Esophagus muscularis mucosa (tissue), 4 donors: Measurements from ENCODE around the gene GLIS1.

Experiments
- EP300 ChIP-seq: sonication (generic); formaldehyde crosslinking; IDR thresholded peaks from one replicate; pipeline ENCODE4 v1.6.1; 2017; ENCODE audit warnings: antibody characterized with exemption
- POLR2A ChIP-seq: fragments of 450-650 bp; IDR thresholded peaks from one replicate; pipeline ENCODE4 v1.6.1; 2017; ENCODE audit warnings: antibody characterized with exemption, moderate library complexity, mild to moderate bottlenecking, low read depth
- POLR2AphosphoS5 ChIP-seq, 2 donors: sonication (generic); formaldehyde crosslinking; IDR thresholded peaks; one replicate each; pipeline ENCODE4 v1.6.1; 2017; ENCODE audit warnings: antibody characterized with exemption in 2 of 2
- TF ChIP-seq, protein P1 (sequence below), 3 experiments: fragments of 200-600 bp in 2 of 3; fragments of 450-650 bp in 1 of 3; sonication (generic) in 2 of 3; IDR thresholded peaks; one replicate each; pipeline ENCODE4 v1.5.1; 2017 to 2019; ENCODE audit warnings: antibody characterized with exemption in 3 of 3, mild to moderate bottlenecking in 2 of 3, moderate library complexity in 1 of 3

DNA sequence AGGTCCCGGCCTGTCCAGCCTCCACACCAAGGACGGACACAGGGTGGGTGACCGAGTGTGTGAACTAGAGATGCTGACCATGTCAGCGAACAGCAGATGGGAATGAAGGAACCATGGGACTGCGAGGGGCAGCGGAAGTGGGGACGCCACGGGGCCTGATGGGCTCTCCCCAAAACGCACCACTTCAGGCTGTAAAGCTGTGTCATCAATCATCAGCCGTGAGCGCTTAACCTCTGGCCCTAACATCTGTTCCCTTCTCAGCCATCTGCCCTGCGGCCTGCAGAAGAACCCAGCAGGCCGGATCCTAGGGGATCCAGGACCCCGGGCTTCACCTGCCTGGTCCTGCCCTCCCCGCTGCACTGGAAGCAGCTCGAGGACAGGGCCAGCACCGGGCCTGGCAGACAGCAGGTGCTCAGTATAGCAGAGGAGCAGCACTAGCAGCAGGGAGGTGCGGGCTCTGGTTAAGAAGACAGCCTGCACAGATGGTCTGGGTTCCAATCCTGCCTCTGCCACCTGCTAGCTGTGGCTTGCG lies 221.1 kb downstream of the GLIS1 start:
- TF ChIP-seq, protein P1, sequence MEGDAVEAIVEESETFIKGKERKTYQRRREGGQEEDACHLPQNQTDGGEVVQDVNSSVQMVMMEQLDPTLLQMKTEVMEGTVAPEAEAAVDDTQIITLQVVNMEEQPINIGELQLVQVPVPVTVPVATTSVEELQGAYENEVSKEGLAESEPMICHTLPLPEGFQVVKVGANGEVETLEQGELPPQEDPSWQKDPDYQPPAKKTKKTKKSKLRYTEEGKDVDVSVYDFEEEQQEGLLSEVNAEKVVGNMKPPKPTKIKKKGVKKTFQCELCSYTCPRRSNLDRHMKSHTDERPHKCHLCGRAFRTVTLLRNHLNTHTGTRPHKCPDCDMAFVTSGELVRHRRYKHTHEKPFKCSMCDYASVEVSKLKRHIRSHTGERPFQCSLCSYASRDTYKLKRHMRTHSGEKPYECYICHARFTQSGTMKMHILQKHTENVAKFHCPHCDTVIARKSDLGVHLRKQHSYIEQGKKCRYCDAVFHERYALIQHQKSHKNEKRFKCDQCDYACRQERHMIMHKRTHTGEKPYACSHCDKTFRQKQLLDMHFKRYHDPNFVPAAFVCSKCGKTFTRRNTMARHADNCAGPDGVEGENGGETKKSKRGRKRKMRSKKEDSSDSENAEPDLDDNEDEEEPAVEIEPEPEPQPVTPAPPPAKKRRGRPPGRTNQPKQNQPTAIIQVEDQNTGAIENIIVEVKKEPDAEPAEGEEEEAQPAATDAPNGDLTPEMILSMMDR (IDR thresholded peaks at IDR 0.05): no peak
- TF ChIP-seq POLR2A (no peak), POLR2AphosphoS5 (IDR thresholded peaks at IDR 0.05) (no peak), EP300 (no peak)
